ENCODE measurements around the gene ABLIM1.

ABLIM1 gene

DNA sequence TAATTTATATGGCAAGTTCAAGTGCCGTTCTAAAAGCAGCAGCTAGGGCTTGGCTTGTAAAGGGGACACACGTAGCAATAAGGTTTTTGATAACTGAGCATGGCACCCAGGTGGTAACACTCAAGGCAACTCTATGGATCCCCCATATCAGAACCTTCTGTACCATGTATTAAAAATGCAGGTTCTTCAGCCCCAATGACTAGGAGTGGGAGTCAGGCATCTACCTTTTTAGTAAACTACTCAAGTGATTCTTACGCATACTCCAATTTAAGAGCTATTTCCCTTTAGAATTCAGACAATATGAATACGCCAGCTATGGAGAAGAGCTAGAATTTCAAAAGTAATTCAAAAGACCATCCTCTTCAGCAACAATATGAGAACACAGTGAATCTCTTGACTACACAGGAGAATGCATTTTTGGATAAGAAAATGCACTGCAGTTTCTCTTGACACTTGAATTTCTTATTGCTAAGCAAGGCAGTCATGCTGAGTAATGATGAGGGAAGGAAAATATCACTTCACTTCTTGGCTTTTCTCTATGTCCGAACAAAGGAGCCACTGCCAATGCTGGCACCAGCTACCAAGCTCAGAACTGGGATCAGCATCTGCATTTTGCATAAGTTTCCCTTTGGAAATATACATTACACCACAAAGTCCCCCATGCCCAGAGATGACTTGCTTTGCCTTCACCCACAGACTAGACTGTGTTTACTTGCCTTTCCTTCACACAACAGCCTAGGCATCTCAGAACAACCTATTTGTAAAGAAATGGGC, 53.5 kb downstream of the ABLIM1 start:
- no peak for TF ChIP-seq TAF1 (IDR thresholded peaks at IDR 0.05; ENCODE audit: borderline replicate concordance, insufficient read depth, low read length)
- TF ChIP-seq POLR2AphosphoS5 (IDR thresholded peaks at IDR 0.05; ENCODE audit: low read depth, low read length), result no peak
- TF ChIP-seq FOXP2 (optimal IDR thresholded peaks at IDR 0.05; ENCODE audit: borderline replicate concordance, extremely low read depth, extremely low read length, insufficient read depth), result no peak

DNA sequence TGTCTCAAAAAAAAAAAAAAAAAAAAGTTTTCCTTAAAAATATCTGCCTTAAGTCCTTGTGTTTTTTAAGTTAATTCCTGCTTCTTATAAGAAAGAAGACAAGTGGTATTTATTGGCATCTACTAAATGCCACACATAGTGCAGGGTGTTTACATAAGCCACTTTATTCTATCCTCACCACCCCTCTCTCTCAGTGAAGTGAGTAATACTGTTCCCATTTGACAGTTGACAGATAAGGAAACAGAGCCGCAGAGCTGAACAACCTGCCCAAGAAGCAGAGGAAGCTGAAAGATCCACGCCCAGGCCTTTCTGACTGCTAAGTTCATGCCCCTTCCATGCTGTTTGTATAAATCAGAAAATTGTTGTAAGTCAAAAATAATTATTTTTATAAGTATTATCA, 54.1 kb downstream of the ABLIM1 start:
- TF ChIP-seq TAF1 (IDR thresholded peaks at IDR 0.05; ENCODE audit: borderline replicate concordance, insufficient read depth, low read length) (no peak), POLR2AphosphoS5 (IDR thresholded peaks at IDR 0.05; ENCODE audit: low read depth, low read length) (no peak), SIN3A (IDR thresholded peaks at IDR 0.05; ENCODE audit: borderline replicate concordance, insufficient read depth, low read length) (no peak), FOXP2 (optimal IDR thresholded peaks at IDR 0.05; ENCODE audit: borderline replicate concordance, extremely low read depth, extremely low read length, insufficient read depth) (no peak)
- TF ChIP-seq, protein P1, sequence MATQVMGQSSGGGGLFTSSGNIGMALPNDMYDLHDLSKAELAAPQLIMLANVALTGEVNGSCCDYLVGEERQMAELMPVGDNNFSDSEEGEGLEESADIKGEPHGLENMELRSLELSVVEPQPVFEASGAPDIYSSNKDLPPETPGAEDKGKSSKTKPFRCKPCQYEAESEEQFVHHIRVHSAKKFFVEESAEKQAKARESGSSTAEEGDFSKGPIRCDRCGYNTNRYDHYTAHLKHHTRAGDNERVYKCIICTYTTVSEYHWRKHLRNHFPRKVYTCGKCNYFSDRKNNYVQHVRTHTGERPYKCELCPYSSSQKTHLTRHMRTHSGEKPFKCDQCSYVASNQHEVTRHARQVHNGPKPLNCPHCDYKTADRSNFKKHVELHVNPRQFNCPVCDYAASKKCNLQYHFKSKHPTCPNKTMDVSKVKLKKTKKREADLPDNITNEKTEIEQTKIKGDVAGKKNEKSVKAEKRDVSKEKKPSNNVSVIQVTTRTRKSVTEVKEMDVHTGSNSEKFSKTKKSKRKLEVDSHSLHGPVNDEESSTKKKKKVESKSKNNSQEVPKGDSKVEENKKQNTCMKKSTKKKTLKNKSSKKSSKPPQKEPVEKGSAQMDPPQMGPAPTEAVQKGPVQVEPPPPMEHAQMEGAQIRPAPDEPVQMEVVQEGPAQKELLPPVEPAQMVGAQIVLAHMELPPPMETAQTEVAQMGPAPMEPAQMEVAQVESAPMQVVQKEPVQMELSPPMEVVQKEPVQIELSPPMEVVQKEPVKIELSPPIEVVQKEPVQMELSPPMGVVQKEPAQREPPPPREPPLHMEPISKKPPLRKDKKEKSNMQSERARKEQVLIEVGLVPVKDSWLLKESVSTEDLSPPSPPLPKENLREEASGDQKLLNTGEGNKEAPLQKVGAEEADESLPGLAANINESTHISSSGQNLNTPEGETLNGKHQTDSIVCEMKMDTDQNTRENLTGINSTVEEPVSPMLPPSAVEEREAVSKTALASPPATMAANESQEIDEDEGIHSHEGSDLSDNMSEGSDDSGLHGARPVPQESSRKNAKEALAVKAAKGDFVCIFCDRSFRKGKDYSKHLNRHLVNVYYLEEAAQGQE (IDR thresholded peaks at IDR 0.05; ENCODE audit: insufficient read depth in 1 of 2, low read depth in 2 of 2, low read length in 2 of 2), result no peak

DNA sequence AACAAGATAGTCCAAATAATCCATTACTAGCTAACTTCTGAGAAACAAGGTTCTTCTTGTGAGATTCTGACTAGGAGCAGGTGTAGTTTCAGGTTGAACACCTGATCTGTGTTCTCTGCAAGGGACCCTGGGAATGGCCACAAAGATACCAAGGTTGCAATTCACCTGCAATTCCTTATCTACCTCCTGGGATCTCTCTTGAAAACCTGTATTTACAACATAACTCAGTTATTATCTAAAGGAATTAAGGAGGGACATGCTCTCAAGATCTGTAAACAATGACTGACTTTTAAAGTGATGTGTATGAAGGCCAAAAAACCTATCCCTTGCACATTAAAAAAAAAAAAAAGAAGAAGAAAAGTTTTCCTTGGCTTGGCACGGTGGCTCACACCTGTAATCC, 54.8 kb downstream of the ABLIM1 start:
- TF ChIP-seq FOXP2 (optimal IDR thresholded peaks at IDR 0.05; ENCODE audit: borderline replicate concordance, extremely low read depth, extremely low read length, insufficient read depth) (no peak), POLR2AphosphoS5 (IDR thresholded peaks at IDR 0.05; ENCODE audit: low read depth, low read length) (no peak), TAF1 (IDR thresholded peaks at IDR 0.05; ENCODE audit: borderline replicate concordance, insufficient read depth, low read length) (no peak), SIN3A (IDR thresholded peaks at IDR 0.05; ENCODE audit: borderline replicate concordance, insufficient read depth, low read length) (no peak)
- TF ChIP-seq, protein P1 (IDR thresholded peaks at IDR 0.05; ENCODE audit: insufficient read depth in 1 of 2, low read depth in 2 of 2, low read length in 2 of 2), result no peak

DNA sequence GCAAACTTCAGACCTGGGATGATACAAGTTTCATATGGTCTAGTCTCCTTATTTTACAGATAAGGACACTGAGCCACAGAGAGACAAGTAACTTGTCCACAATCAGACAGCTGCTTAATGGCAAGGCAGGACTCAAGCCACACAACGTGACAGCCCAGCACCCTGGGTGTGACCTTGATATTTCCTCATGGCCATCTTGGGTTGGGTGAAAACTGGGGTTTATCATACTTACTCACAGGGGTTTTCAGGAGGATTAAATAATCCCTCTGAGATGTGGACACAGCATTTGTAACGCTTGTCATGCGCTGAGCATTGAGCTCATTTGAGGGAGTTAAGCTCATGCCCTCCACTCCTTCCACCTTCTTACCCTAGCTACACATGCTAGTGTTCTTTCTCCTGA, 58.0 kb downstream of the ABLIM1 start:
- TF ChIP-seq FOXP2 (optimal IDR thresholded peaks at IDR 0.05; ENCODE audit: borderline replicate concordance, extremely low read depth, extremely low read length, insufficient read depth) (no peak), SIN3A (IDR thresholded peaks at IDR 0.05; ENCODE audit: borderline replicate concordance, insufficient read depth, low read length) (no peak), POLR2AphosphoS5 (IDR thresholded peaks at IDR 0.05; ENCODE audit: low read depth, low read length) (no peak), TAF1 (IDR thresholded peaks at IDR 0.05; ENCODE audit: borderline replicate concordance, insufficient read depth, low read length) (no peak)
- TF ChIP-seq, protein P1 (IDR thresholded peaks at IDR 0.05; ENCODE audit: insufficient read depth in 1 of 2, low read depth in 2 of 2, low read length in 2 of 2), result no peak

DNA sequence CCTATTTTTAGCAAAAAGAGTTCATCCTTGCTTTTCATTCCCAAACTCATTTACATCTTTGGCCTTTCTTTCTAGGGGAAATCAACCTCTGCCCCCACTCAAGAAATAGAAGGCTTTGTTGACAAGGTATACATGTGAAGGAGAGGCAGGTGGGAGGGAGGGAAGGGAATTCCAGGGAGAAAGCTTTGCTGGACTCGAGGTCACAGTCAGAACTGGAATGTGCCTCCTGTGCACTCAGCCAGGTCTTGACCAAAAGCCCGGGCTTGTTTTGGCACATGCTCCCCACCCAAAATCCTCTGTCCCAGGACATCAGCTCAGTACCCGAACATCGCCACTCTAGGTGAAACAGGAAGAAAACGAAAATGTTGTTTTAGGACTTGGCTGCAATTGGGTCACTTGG, 61.3 kb downstream of the ABLIM1 start:
- TF ChIP-seq POLR2AphosphoS5 (IDR thresholded peaks at IDR 0.05; ENCODE audit: low read depth, low read length) (no peak), TAF1 (IDR thresholded peaks at IDR 0.05; ENCODE audit: borderline replicate concordance, insufficient read depth, low read length) (no peak), FOXP2 (optimal IDR thresholded peaks at IDR 0.05; ENCODE audit: borderline replicate concordance, extremely low read depth, extremely low read length, insufficient read depth) (no peak), SIN3A (IDR thresholded peaks at IDR 0.05; ENCODE audit: borderline replicate concordance, insufficient read depth, low read length) (no peak)
- TF ChIP-seq, protein P1 (IDR thresholded peaks at IDR 0.05; ENCODE audit: insufficient read depth in 1 of 2, low read depth in 2 of 2, low read length in 2 of 2), result no peak
